ENCODE measurements around the gene PWWP2A. TPM values are rescaled to one million over a fixed set of nuclear protein-coding genes. Genes with fewer than 3 reads are reported as not detected.

PWWP2A gene
- total RNA-seq, 1 donor from 2014 or later, result 26.7 TPM

GRCh38 chr5:160134332-160134731 lies 15.1 kb upstream of the PWWP2A start:
- TF ChIP-seq CTCF (IDR thresholded peaks at IDR 0.05), result no peak
- DNase-seq, result no peak

GRCh38 chr5:160133918-160134304 lies 14.7 kb upstream of the PWWP2A start:
- Histone ChIP-seq H3K4me3 (no peak overlapping the region), H3K4me1 (peaks cover 3% of the 10 kb centered on the region), H3K9me3 (no peaks in the 10 kb centered on the region), H3K27me3 (no peaks in the 10 kb centered on the region), H3K36me3 (no peaks in the 10 kb centered on the region), H3K27ac (no peak overlapping the region)
- ATAC-seq, result peak; percentile 34
- DNase-seq, result no peak
- no peak for TF ChIP-seq CTCF (IDR thresholded peaks at IDR 0.05)
- intact Hi-C loops (cut with DNase I), result no loop called here

More at GRCh38 chr5:160134332-160134731, 15.1 kb upstream of the PWWP2A start:
- Histone ChIP-seq H3K27me3 (no peaks in the 10 kb centered on the region), H3K27ac (no peak overlapping the region), H3K9me3 (no peaks in the 10 kb centered on the region), H3K36me3 (no peaks in the 10 kb centered on the region), H3K4me1 (peaks cover 3% of the 10 kb centered on the region), H3K4me3 (no peak overlapping the region)
- no peak for ATAC-seq
- intact Hi-C loops (cut with DNase I), result no loop called here

GRCh38 chr5:160133071-160133917 lies 14.0 kb upstream of the PWWP2A start:
- H3K4me3 ChIP-seq, result peak overlapping the region; percentile 11
- DNase-seq, result peak; percentile 75
- intact Hi-C loops (cut with DNase I), result no loop called here
- no peak overlapping the region for H3K27ac ChIP-seq
- no peaks in the 10 kb centered on the region for H3K36me3 ChIP-seq
- no peaks in the 10 kb centered on the region for H3K27me3 ChIP-seq
- no peaks in the 10 kb centered on the region for H3K9me3 ChIP-seq
- TF ChIP-seq CTCF (IDR thresholded peaks at IDR 0.05), result no peak
- peaks cover 3% of the 10 kb centered on the region for H3K4me1 ChIP-seq
- peak; percentile 88 for ATAC-seq

GRCh38 chr5:160129841-160130240 lies 10.6 kb upstream of the PWWP2A start:
- no peak overlapping the region for H3K4me3 ChIP-seq
- DNase-seq, result no peak
- TF ChIP-seq CTCF (IDR thresholded peaks at IDR 0.05), result no peak
- no peak overlapping the region for H3K27ac ChIP-seq
- peaks cover 3% of the 10 kb centered on the region for H3K4me1 ChIP-seq
- no peaks in the 10 kb centered on the region for H3K36me3 ChIP-seq
- ATAC-seq, result no peak
- no peaks in the 10 kb centered on the region for H3K27me3 ChIP-seq
- H3K9me3 ChIP-seq, result no peaks in the 10 kb centered on the region
- intact Hi-C loops (cut with DNase I), result no loop called here

- intact Hi-C loops (cut with DNase I), result no loop called here
- Histone ChIP-seq H3K4me3 (no peak overlapping the region), H3K9me3 (no peaks in the 10 kb centered on the region), H3K27ac (no peak overlapping the region), H3K36me3 (no peaks in the 10 kb centered on the region), H3K27me3 (no peaks in the 10 kb centered on the region), H3K4me1 (peaks cover 3% of the 10 kb centered on the region)
- TF ChIP-seq CTCF (IDR thresholded peaks at IDR 0.05), result no peak
- DNase-seq (no peak), ATAC-seq (no peak)
Measured at GRCh38 chr5:160128632-160129031, 9.4 kb upstream of the PWWP2A start.
